PFSK-1 (cell line): ENCODE data around the gene RNF7.

ENCODE experiments used
- FOXP2 ChIP-seq: optimal IDR thresholded peaks from 2 replicates; pipeline ENCODE3; 2011; ENCODE audit warnings: borderline replicate concordance, control low read depth, inconsistent platforms; ENCODE audit not compliant: insufficient read depth; ENCODE audit errors: extremely low read length, extremely low read depth
- POLR2AphosphoS5 ChIP-seq: IDR thresholded peaks from 2 replicates; pipeline ENCODE4 v1.6.1; 2012; ENCODE audit warnings: low read depth, mild to moderate bottlenecking, control low read depth, low read length, moderate library complexity
- REST ChIP-seq, 2 experiments: IDR thresholded peaks; 2 replicates each; pipeline versions ENCODE4 v1.6.1 to v1.8.0; 2011 to 2012; ENCODE audit warnings: low read depth in 2 of 2, low read length in 2 of 2, control low read depth in 1 of 2, inconsistent platforms in 1 of 2, mild to moderate bottlenecking in 1 of 2, moderate library complexity in 1 of 2; ENCODE audit not compliant: insufficient read depth in 1 of 2
- SIN3A ChIP-seq: IDR thresholded peaks from 2 replicates; pipeline ENCODE4 v1.6.1; 2012; ENCODE audit warnings: mild to moderate bottlenecking, low read length, moderate library complexity, borderline replicate concordance; ENCODE audit not compliant: insufficient read depth
- TAF1 ChIP-seq: IDR thresholded peaks from 2 replicates; pipeline ENCODE4 v1.6.1; 2012; ENCODE audit warnings: low read length, control low read depth, borderline replicate concordance; ENCODE audit not compliant: insufficient read depth

Gene RNF7

GRCh38 chr3:141754032-141754431 is 15.9 kb downstream of the RNF7 start:
- TF ChIP-seq SIN3A, result no peak

GRCh38 chr3:141763088-141763750 is 25.1 kb downstream of the RNF7 start, which contains the start of gene GRK7:
GRK7 (plus strand) TSS chr3:141763408; CDS start chr3:141778285, 14,877 bp downstream.
- no peak for TF ChIP-seq SIN3A

GRCh38 chr3:141764045-141764444 is 25.9 kb downstream of the RNF7 start:
- TF ChIP-seq REST (IDR thresholded peaks at IDR 0.05; ENCODE audit: insufficient read depth in 1 of 2, low read depth in 2 of 2, low read length in 2 of 2), result no peak
- no peak for TF ChIP-seq SIN3A
- TF ChIP-seq FOXP2, result no peak
- TF ChIP-seq POLR2AphosphoS5, result no peak
- TF ChIP-seq TAF1, result no peak

- TF ChIP-seq POLR2AphosphoS5 (no peak), TAF1 (no peak), REST (IDR thresholded peaks at IDR 0.05; ENCODE audit: insufficient read depth in 1 of 2, low read depth in 2 of 2, low read length in 2 of 2) (no peak), SIN3A (no peak), FOXP2 (no peak)
These were observed 26.4 kb downstream of the RNF7 start for GRCh38 chr3:141764465-141764864.

GRCh38 chr3:141764986-141765385 is 26.9 kb downstream of the RNF7 start:
- TF ChIP-seq POLR2AphosphoS5 (no peak), FOXP2 (no peak)

- TF ChIP-seq TAF1 (no peak), SIN3A (no peak), POLR2AphosphoS5 (no peak), REST (IDR thresholded peaks at IDR 0.05; ENCODE audit: insufficient read depth in 1 of 2, low read depth in 2 of 2, low read length in 2 of 2) (no peak), FOXP2 (no peak)
These were observed 29.0 kb downstream of the RNF7 start for GRCh38 chr3:141767066-141767465.
